CD4-positive, alpha-beta T cell treated with Interleukin-17A for 1 hour (primary cell): ENCODE results near the gene PPFIBP2.

ENCODE experiments used
- DNase-seq: peaks from one replicate; pipeline ENCODE4 v3.0.0-alpha.2; 2020

PPFIBP2 gene

GRCh38 chr11:7605186-7605943 lies 91.6 kb downstream of the PPFIBP2 start:
- DNase-seq = no peak

GRCh38 chr11:7606496-7606895 lies 92.7 kb downstream of the PPFIBP2 start:
- DNase-seq = no peak

GRCh38 chr11:7609015-7609414 lies 95.2 kb downstream of the PPFIBP2 start:
- DNase-seq = no peak

GRCh38 chr11:7609521-7609920 lies 95.7 kb downstream of the PPFIBP2 start:
- DNase-seq = no peak

- no peak for DNase-seq
Observed at GRCh38 chr11:7610393-7610792, 96.6 kb downstream of the PPFIBP2 start.

- DNase-seq = no peak
Observed at GRCh38 chr11:7611411-7611810, 97.6 kb downstream of the PPFIBP2 start.

GRCh38 chr11:7612056-7612660 lies 98.4 kb downstream of the PPFIBP2 start:
- no peak for DNase-seq

- DNase-seq = no peak
Observed at GRCh38 chr11:7612661-7613393, 99.0 kb downstream of the PPFIBP2 start.

GRCh38 chr11:7613394-7613720 lies 99.6 kb downstream of the PPFIBP2 start:
- no peak for DNase-seq

- no peak for DNase-seq
Observed at GRCh38 chr11:7614656-7615055, 100.9 kb downstream of the PPFIBP2 start.

- no peak for DNase-seq
Observed at GRCh38 chr11:7617032-7617431, 103.2 kb downstream of the PPFIBP2 start.

GRCh38 chr11:7619322-7619721 lies 105.5 kb downstream of the PPFIBP2 start:
- DNase-seq = no peak

- DNase-seq = no peak
Observed at GRCh38 chr11:7621090-7621489, 107.3 kb downstream of the PPFIBP2 start.

GRCh38 chr11:7621554-7621953 lies 107.8 kb downstream of the PPFIBP2 start:
- no peak for DNase-seq

GRCh38 chr11:7622721-7623120 lies 108.9 kb downstream of the PPFIBP2 start:
- DNase-seq = no peak

GRCh38 chr11:7628660-7629059 lies 114.9 kb downstream of the PPFIBP2 start:
- DNase-seq = no peak

- DNase-seq = no peak
Observed at GRCh38 chr11:7630002-7630401, 116.2 kb downstream of the PPFIBP2 start.

GRCh38 chr11:7632211-7632610 lies 118.4 kb downstream of the PPFIBP2 start:
- no peak for DNase-seq

- DNase-seq = no peak
Observed at GRCh38 chr11:7635137-7635536, 121.3 kb downstream of the PPFIBP2 start.

- no peak for DNase-seq
Observed at GRCh38 chr11:7635708-7636107, 121.9 kb downstream of the PPFIBP2 start.

GRCh38 chr11:7636350-7636749 lies 122.6 kb downstream of the PPFIBP2 start:
- no peak for DNase-seq

GRCh38 chr11:7637447-7638157 lies 123.8 kb downstream of the PPFIBP2 start:
- DNase-seq = no peak
